Fibroblast of upper back skin (primary cell): ENCODE data around the gene NDUFV2.
"Not testable (repeated sequence)": the region's sequence is repeated elsewhere in the genome, so short reads cannot be mapped to it uniquely, and the experiment has no call there.

Experiments
- DNase-seq: peaks from one replicate; pipeline ENCODE4 v3.0.0-alpha.2; 2013

Gene NDUFV2

DNA sequence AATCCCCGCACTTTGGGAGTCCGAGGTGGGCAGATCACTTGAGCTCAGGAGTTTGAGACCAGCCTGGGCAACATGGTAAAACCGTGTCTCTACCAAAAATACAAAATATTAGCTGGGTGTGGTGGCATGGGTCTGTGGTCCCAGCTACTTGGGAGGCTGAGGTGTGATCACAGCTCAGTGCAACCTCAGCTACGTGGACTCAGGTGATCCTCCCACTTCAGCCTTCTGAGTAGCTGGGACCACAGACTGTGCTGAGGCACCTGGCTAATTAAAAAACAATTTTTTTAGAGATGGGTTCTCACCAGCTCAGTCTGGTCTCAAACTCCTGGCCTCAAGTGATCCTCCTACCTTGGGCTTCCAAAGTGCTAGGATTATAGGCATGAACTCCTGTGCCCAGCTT is 57.5 kb downstream of the NDUFV2 start:
- no peak for DNase-seq

- not testable (repeated sequence) for DNase-seq
Measured at GRCh38 chr18:9162663-9163062, 60.2 kb downstream of the NDUFV2 start.

GRCh38 chr18:9164149-9164548 is 61.6 kb downstream of the NDUFV2 start:
- DNase-seq: not testable (repeated sequence)

DNA sequence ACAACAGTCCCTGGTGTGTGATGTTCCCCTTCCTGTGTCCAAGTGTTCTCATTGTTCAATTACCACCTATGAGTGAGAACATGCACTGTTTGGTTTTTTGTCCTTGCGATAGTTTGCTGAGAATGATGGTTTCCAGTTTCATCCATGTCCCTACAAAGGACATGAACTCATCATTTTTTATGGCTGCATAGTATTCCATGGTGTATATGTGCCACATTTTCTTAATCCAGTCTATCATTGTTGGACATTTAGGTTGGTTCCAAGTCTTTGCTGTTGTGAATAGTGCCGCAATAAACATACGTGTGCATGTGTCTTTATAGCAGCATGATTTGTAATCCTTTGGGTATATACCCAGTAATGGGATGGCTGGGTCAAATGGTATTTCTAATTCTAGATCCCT is 63.4 kb downstream of the NDUFV2 start:
- not testable (repeated sequence) for DNase-seq

DNA sequence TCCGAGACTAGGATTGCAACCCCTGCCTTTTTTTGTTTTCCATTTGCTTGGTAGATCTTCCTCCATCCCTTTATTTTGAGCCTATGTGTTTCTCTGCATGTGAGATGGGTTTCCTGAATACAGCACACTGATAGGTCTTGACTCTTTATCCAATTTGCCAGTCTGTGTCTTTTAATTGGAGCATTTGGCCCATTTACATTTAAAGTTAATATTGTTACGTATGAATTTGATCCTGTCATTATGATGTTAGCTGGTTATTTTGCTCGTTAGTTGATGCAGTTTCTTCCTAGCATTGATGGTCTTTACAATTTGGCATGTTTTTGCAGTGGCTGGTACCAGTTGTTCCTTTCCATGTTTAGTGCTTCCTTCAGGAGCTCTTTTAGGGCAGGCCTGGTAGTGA is 67.0 kb downstream of the NDUFV2 start:
- DNase-seq: not testable (repeated sequence)

GRCh38 chr18:9171919-9172318 is 69.4 kb downstream of the NDUFV2 start:
- DNase-seq: not testable (repeated sequence)

- DNase-seq: no peak
Measured at GRCh38 chr18:9172506-9173127, 70.1 kb downstream of the NDUFV2 start.

DNA sequence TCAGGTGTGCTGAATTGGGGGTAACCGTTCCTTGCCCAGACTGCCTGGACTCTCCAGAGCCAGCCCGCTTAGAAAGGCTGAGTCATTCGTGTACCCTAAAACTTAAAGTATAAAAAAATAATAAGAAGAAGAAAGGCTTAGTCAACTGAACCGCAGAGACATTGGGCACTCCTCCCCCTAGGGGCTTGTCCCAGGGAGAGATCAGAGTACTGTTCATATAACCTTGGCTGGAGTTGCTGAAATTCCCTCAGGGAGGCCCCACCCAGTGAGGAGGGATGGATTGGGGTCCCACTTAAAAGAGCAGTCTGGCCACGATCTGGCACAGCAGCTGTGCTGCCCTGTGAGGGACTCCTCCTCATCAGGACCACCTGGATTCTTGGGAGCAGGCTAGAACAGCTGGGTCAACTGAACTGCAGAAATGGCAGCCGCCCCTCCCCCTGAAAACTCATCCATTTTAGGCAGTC is 71.3 kb downstream of the NDUFV2 start:
- no peak for DNase-seq

DNA sequence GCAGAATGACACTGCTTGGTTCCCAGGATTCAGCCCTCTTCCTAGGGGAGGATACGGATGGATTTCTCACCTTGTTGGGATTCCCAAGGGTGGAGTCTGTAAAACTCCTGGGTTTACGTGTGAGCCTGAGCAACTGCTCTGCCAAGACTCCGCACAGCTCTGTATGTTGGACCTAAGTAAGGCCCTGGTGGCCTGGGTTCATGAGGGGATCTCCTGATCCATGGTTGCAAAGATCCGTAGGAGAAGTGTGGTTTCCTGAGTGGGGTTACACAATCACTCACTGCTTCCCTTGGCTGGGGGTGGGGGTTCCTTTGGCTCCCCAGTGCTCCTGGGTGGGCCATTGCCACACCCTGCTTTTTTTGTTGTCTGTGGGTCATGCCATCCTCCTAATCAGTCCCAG is 71.8 kb downstream of the NDUFV2 start:
- DNase-seq: no peak

DNA sequence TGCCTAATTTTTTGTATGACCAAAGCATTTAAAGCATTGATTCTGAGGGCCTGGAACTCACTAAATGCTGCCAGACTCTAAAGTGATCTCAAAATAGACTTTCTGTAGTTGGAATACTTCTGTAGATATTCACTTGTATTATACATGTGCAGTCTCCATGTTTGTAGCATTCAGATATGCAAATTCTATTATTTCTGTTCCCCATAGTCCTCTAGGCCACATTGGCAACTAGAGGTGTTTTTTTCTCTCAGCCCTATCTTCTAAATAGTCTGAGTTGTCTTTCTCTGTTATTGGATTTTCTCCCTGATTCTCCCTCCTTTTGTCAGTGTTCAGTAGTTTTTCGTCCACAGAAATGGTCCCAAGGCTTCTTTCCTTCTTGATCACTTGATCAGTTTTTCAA is 72.6 kb downstream of the NDUFV2 start:
- DNase-seq: no peak

GRCh38 chr18:9177031-9177430 is 74.5 kb downstream of the NDUFV2 start:
- DNase-seq: no peak

DNA sequence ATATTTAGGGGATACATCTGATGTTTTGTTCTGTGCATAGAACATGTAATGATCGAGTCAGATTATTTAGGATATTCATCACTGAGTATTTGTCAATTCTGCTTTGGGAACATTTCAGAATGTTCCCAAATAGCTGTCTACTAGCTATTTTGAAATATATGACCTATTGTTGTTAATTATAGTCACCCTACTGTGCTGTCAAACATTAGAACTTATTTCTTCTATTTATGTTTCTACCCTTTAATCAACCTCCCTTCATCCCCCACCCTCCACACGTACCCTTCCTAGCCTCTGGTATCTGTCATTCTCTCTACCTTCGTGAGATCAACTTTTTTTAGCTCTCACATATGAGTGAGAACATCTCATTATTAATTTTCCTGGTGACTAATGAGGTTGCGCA is 75.0 kb downstream of the NDUFV2 start:
- no peak for DNase-seq

DNA sequence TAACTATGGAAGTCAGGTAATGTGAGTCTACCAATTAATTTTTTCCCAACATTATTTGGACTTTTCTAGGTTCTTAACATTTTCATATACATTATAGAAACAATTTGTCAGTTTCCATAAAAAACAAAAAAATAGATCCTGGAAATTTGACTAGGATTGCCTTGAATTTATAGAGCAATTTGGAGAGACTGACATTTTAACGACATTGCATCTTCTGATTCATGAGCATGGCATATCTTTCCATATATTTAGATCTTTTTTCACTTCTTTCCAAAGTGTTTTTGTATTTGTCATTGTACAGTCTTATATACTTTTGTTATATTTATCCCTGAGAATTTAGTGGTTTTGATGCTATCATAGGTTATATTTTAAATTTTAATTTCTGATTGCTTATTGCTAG is 76.1 kb downstream of the NDUFV2 start:
- DNase-seq: no peak

GRCh38 chr18:9181275-9181674 is 78.8 kb downstream of the NDUFV2 start:
- no peak for DNase-seq

DNA sequence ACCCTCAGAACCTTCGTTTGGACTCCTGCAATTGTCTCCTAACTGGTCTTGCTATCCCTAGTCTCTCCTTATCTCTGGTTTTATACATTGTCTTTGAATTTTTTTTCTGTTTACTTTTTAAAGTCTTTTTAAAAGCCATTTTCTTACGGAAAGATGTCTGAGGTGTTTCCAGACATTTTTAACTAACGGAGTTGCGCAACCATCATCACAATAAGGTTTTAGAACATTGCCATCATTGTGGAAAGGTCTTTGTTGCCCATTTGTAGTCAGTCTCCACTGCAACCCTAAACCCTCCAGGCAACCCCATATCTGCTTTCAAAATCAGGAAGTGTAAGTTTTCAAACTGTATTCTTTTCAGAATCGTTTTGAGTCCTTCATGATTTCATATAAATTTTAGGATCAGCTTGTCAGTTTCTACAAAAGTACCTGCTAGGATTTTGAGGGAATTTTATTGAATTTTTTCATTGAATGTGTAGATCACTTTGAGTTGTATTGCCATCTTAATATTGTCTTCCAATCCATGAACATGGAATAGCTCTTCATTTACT is 80.4 kb downstream of the NDUFV2 start:
- DNase-seq: no peak
